Mesenchymal stem cell (in vitro differentiated cells and primary cell): ENCODE data around the gene SOX18.

Experiments
- DNase-seq: peaks from one replicate; pipeline ENCODE4 v3.0.0-alpha.2; 2013
- H2AFZ ChIP-seq: one replicate; pipeline ENCODE4 v1.6.1; 2013; ENCODE audit warnings: low read depth, mild to moderate bottlenecking, control low read depth, inconsistent platforms, low read length, moderate library complexity
- H2AK5ac ChIP-seq: 2 replicates; pipeline ENCODE4 v1.6.1; 2013; ENCODE audit warnings: low read length, moderate library complexity, mild to moderate bottlenecking, inconsistent platforms; ENCODE audit not compliant: severe bottlenecking
- H2BK120ac ChIP-seq: one replicate; pipeline ENCODE4 v1.6.1; 2013; ENCODE audit warnings: low read depth, mild to moderate bottlenecking, inconsistent platforms, low read length, moderate library complexity
- H2BK12ac ChIP-seq, 2 experiments: one replicate each; pipeline ENCODE4 v1.6.1; 2013; ENCODE audit warnings: inconsistent platforms in 2 of 2, low read length in 2 of 2, mild to moderate bottlenecking in 2 of 2, moderate library complexity in 2 of 2, control low read depth in 1 of 2
- H2BK15ac ChIP-seq: one replicate; pipeline ENCODE4 v1.6.1; 2013; ENCODE audit warnings: mild to moderate bottlenecking, low read depth, inconsistent platforms; ENCODE audit not compliant: poor library complexity, severe bottlenecking
- H2BK5ac ChIP-seq: 2 replicates; pipeline ENCODE4 v1.6.1; 2013; ENCODE audit warnings: low read depth, mild to moderate bottlenecking, low read length, control low read depth, inconsistent platforms; ENCODE audit not compliant: poor library complexity, severe bottlenecking
- H3K14ac ChIP-seq, 2 experiments: one replicate each; pipeline ENCODE4 v1.6.1; 2013; ENCODE audit warnings: inconsistent platforms in 2 of 2, low read length in 2 of 2, control low read depth in 1 of 2, mild to moderate bottlenecking in 1 of 2, moderate library complexity in 1 of 2
- H3K18ac ChIP-seq, 2 experiments: one replicate each; pipeline ENCODE4 v1.6.1; 2013; ENCODE audit warnings: inconsistent platforms in 2 of 2, low read length in 2 of 2, control low read depth in 1 of 2, low read depth in 1 of 2, mild to moderate bottlenecking in 1 of 2
- H3K23ac ChIP-seq, 2 experiments: one replicate each; pipeline ENCODE4 v1.6.1; 2013; ENCODE audit warnings: inconsistent platforms in 2 of 2, low read length in 2 of 2, mild to moderate bottlenecking in 2 of 2, moderate library complexity in 2 of 2, control low read depth in 1 of 2
- H3K27ac ChIP-seq: 2 replicates; pipeline ENCODE4 v1.5.1; 2013; ENCODE audit warnings: mild to moderate bottlenecking, moderate library complexity, low read length, control low read depth, inconsistent platforms; ENCODE audit not compliant: poor library complexity, severe bottlenecking
- H3K27me3 ChIP-seq, 2 experiments: 2 replicates each; pipeline versions ENCODE4 v1.6.1 to v1.7.0; 2013; ENCODE audit warnings: low read length in 2 of 2, mild to moderate bottlenecking in 2 of 2, moderate library complexity in 2 of 2, control low read depth in 1 of 2, inconsistent platforms in 1 of 2; ENCODE audit not compliant: control insufficient read depth in 1 of 2, insufficient read depth in 1 of 2
- H3K36me3 ChIP-seq, 2 experiments: 2 replicates each; pipeline versions ENCODE4 v1.6.1 to v1.7.0; 2013; ENCODE audit warnings: low read length in 2 of 2, control low read depth in 1 of 2, inconsistent platforms in 1 of 2, low read depth in 1 of 2, mild to moderate bottlenecking in 1 of 2; ENCODE audit not compliant: insufficient read depth in 2 of 2, control insufficient read depth in 1 of 2
- H3K4ac ChIP-seq, 2 experiments: one replicate each; pipeline ENCODE4 v1.6.1; 2013; ENCODE audit warnings: inconsistent platforms in 2 of 2, low read length in 2 of 2, mild to moderate bottlenecking in 2 of 2, moderate library complexity in 2 of 2, control low read depth in 1 of 2, low read depth in 1 of 2
- H3K4me1 ChIP-seq: 2 replicates; pipeline ENCODE4 v1.6.1; 2013; ENCODE audit warnings: low read depth, low read length, control low read depth; ENCODE audit not compliant: control insufficient read depth, insufficient read depth
- H3K4me2 ChIP-seq: 2 replicates; pipeline ENCODE4 v1.6.1; 2013; ENCODE audit warnings: low read length, mild to moderate bottlenecking, inconsistent platforms; ENCODE audit not compliant: poor library complexity, severe bottlenecking
- H3K4me3 ChIP-seq, 2 experiments: 2 replicates each; pipeline versions ENCODE4 v1.5.1 to v1.7.0; 2013; ENCODE audit warnings: low read length in 2 of 2, mild to moderate bottlenecking in 2 of 2, control low read depth in 1 of 2, low read depth in 1 of 2; ENCODE audit not compliant: insufficient read depth in 1 of 2
- H3K79me1 ChIP-seq: replicated peaks from 2 replicates; pipeline ENCODE4 v1.6.1; 2013; ENCODE audit warnings: mild to moderate bottlenecking, control low read depth, low read length, inconsistent platforms; ENCODE audit not compliant: poor library complexity, severe bottlenecking
- H3K9ac ChIP-seq: 2 replicates; pipeline ENCODE4 v1.7.0; 2013; ENCODE audit warnings: mild to moderate bottlenecking, low read length, moderate library complexity
- H3K9me3 ChIP-seq: 2 replicates; pipeline ENCODE4 v1.7.0; 2013; ENCODE audit warnings: mild to moderate bottlenecking, low read length; ENCODE audit not compliant: control insufficient read depth
- H4K8ac ChIP-seq: one replicate; pipeline ENCODE4 v1.6.1; 2013; ENCODE audit warnings: inconsistent platforms, mild to moderate bottlenecking, low read length, moderate library complexity
- H4K91ac ChIP-seq: one replicate; pipeline ENCODE4 v1.6.1; 2013; ENCODE audit warnings: mild to moderate bottlenecking, low read length, inconsistent platforms
- WGBS: methylation state at CpG from one replicate; pipeline ENCODE4 v1.1.7; 2013; ENCODE audit warnings: mixed read lengths; 5-methylcytosine and 5-hydroxymethylcytosine counted together

The SOX18 gene

DNA sequence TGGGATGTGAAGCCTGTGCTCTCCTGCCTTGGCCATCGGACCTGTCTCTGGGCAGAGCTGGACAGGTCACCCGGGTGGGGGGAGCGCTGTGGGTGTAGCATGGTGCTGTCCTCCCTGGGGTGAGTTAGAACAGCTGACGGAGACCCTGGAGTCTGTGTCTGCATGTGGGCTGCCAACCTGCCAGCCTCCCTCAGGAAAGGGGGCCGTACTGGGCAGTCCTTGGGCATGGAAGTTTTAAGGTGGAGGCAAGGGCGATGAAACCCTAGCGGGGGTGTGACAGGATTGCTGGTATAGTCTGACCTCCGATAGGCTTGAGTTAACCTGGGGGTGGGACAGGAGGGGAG lies 2.4 kb downstream of the SOX18 start:
- H2AK5ac ChIP-seq = no peak overlapping the region
- no peak for DNase-seq
- H3K4me3 ChIP-seq = no peak overlapping the region
- WGBS = 91% methylated on average over 8 of the region's 8 CpGs
- H3K27me3 ChIP-seq = peaks cover 48 to 60% of the 10 kb centered on the region in 2 experiments
- no peak overlapping the region for H2BK120ac ChIP-seq
- H4K91ac ChIP-seq = no peak overlapping the region
- no peaks in the 10 kb centered on the region for H3K36me3 ChIP-seq
- no peak overlapping the region for H3K9ac ChIP-seq
- H2AFZ ChIP-seq = no peak overlapping the region
- no peak overlapping the region for H3K4me2 ChIP-seq
- no peak overlapping the region for H3K18ac ChIP-seq
- H2BK5ac ChIP-seq = no peak overlapping the region
- no peak overlapping the region for H3K23ac ChIP-seq
- no peak overlapping the region for H2BK12ac ChIP-seq
- H3K14ac ChIP-seq = no peak overlapping the region
- H3K27ac ChIP-seq = no peak overlapping the region
- H3K9me3 ChIP-seq = no peaks in the 10 kb centered on the region
- no peak overlapping the region for H2BK15ac ChIP-seq
- H4K8ac ChIP-seq = no peak overlapping the region
- peaks cover 38% of the 10 kb centered on the region for H3K4me1 ChIP-seq
- no peaks in the 10 kb centered on the region for H3K79me1 ChIP-seq
- no peak overlapping the region for H3K4ac ChIP-seq

- DNase-seq = no peak
- Histone ChIP-seq H3K18ac (no peak overlapping the region), H3K9me3 (no peaks in the 10 kb centered on the region), H3K4me2 (no peak overlapping the region), H2AFZ (no peak overlapping the region), H3K14ac (no peak overlapping the region), H3K4ac (no peak overlapping the region), H2AK5ac (no peak overlapping the region), H3K9ac (no peak overlapping the region), H3K27ac (no peak overlapping the region), H2BK5ac (no peak overlapping the region), H4K8ac (no peak overlapping the region), H3K4me1 (peaks cover 41% of the 10 kb centered on the region), H3K36me3 (no peaks in the 10 kb centered on the region), H2BK12ac (peak overlapping the region in 1 of 2 experiments; percentile 1), H2BK120ac (no peak overlapping the region), H3K4me3 (no peak overlapping the region), H2BK15ac (no peak overlapping the region), H3K27me3 (peaks cover 50 to 60% of the 10 kb centered on the region in 2 experiments), H3K23ac (no peak overlapping the region), H3K79me1 (no peaks in the 10 kb centered on the region), H4K91ac (no peak overlapping the region)
- 77% methylated on average over 11 of the region's 11 CpGs for WGBS
Measured at GRCh38 chr20:64045346-64046011, 4.0 kb downstream of the SOX18 start.

DNA sequence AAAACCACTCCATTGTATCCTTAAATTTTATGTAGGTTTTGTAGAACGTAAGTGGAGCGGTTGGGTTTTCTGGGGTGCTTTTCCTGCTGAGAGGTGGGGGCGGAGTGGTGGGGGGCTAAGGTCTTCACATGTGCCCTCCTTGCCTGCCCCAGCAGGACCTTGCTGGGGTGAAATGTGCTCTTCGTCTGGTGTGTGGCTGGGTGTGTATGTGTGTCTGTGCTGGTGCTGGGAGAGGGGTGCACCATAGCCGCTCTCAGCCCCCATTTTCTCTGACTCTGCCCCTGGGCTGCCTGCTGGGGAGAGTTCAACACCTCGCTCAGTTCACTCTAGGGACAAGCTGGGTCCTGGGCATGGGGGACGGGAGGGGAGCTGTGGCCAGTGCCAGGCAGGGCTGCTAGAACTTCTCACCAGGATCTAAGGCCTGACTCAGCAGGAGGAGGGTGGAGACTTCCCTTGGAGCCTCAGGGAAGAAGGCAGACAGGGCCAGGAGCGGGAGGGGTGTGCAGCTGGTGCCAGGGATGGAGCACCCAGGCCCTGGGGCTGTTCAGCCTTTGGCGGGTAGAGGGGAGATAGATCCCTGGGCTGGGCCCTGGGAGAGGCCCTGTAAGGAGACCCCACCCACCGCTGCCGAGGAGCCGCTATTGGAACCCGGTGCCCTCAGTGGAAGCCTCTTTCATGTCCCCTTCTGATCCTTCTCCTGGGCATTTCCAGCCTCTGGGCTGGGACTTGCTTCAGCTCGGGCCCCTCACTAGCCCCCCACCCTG lies 4.8 kb downstream of the SOX18 start:
- H2BK120ac ChIP-seq = no peak overlapping the region
- no peak overlapping the region for H2AK5ac ChIP-seq
- no peak overlapping the region for H2AFZ ChIP-seq
- H3K4me2 ChIP-seq = no peak overlapping the region
- no peak overlapping the region for H4K91ac ChIP-seq
- no peak overlapping the region for H2BK15ac ChIP-seq
- H3K27ac ChIP-seq = no peak overlapping the region
- no peaks in the 10 kb centered on the region for H3K79me1 ChIP-seq
- no peak overlapping the region for H3K9ac ChIP-seq
- H3K9me3 ChIP-seq = no peaks in the 10 kb centered on the region
- no peaks in the 10 kb centered on the region for H3K36me3 ChIP-seq
- H3K4me1 ChIP-seq = peaks cover 38% of the 10 kb centered on the region
- H3K14ac ChIP-seq = peak overlapping the region in 1 of 2 experiments; percentile 55
- H3K4ac ChIP-seq = no peak overlapping the region
- DNase-seq = peak; percentile 50
- H3K18ac ChIP-seq = peak overlapping the region in 1 of 2 experiments; percentile 59
- peak overlapping the region in 1 of 2 experiments; percentile 70 for H3K23ac ChIP-seq
- H3K27me3 ChIP-seq = peaks cover 49 to 61% of the 10 kb centered on the region in 2 experiments
- H2BK5ac ChIP-seq = no peak overlapping the region
- no peak overlapping the region for H3K4me3 ChIP-seq
- 79% methylated on average over 12 of the region's 14 CpGs for WGBS
- H2BK12ac ChIP-seq = peak overlapping the region in 1 of 2 experiments; percentile 40
- no peak overlapping the region for H4K8ac ChIP-seq

DNA sequence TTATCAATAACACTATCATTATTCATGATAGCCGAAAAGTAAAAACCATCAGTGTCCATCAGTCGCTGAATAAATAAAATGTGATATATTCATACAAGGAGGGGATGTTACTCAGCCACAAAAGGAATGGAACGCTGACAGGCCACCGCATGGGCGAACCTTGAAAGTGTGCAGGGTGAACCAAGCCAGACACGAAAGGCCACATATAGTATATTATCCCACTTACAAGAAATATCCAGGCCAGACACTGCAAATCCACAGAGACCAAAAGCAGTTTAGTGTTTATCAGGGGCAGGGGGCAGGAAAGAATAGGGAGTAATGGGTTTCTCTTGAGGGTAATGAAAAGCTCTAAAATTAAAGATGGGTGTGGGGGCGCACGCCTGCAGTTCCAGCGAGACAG lies 5.7 kb downstream of the SOX18 start:
- Histone ChIP-seq H3K27me3 (peaks cover 48 to 68% of the 10 kb centered on the region in 2 experiments), H3K18ac (no peak overlapping the region), H3K4me1 (peaks cover 42% of the 10 kb centered on the region), H2AK5ac (no peak overlapping the region), H3K9ac (no peak overlapping the region), H3K23ac (no peak overlapping the region), H2BK15ac (no peak overlapping the region), H3K4me3 (no peak overlapping the region), H2BK5ac (no peak overlapping the region), H3K79me1 (no peaks in the 10 kb centered on the region), H3K9me3 (no peaks in the 10 kb centered on the region), H4K91ac (no peak overlapping the region), H3K36me3 (no peaks in the 10 kb centered on the region), H3K4me2 (no peak overlapping the region), H3K27ac (no peak overlapping the region), H2BK120ac (no peak overlapping the region), H2BK12ac (no peak overlapping the region), H3K4ac (no peak overlapping the region), H2AFZ (no peak overlapping the region), H4K8ac (no peak overlapping the region), H3K14ac (no peak overlapping the region)
- whole genome bisulfite sequencing = 96% methylated on average over 8 of the region's 9 CpGs
- no peak for DNase-seq
